HEK293 (cell line): ENCODE measurements around the gene CORO1C.

ENCODE experiments used
- AEBP2 ChIP-seq: fragments of 450-650 bp; formaldehyde crosslinking; IDR thresholded peaks from 2 replicates; pipeline ENCODE4 v1.5.1; 2016; ENCODE audit warnings: missing biosample characterization, missing genetic modification characterization, borderline replicate concordance
- KLF16 ChIP-seq: fragments of 450-650 bp; formaldehyde crosslinking; IDR thresholded peaks from 2 replicates; pipeline ENCODE4 v1.5.1; 2017; ENCODE audit warnings: missing biosample characterization, missing genetic modification characterization
- KLF7 ChIP-seq: fragments of 450-650 bp; formaldehyde crosslinking; IDR thresholded peaks from 2 replicates; pipeline ENCODE4 v1.5.1; 2016; ENCODE audit warnings: missing biosample characterization, missing genetic modification characterization, borderline replicate concordance
- MZF1 ChIP-seq: fragments of 450-650 bp; formaldehyde crosslinking; IDR thresholded peaks from 2 replicates; pipeline ENCODE4 v1.5.1; 2017; ENCODE audit warnings: missing biosample characterization, missing genetic modification characterization, borderline replicate concordance
- OSR2 ChIP-seq: fragments of 450-650 bp; formaldehyde crosslinking; IDR thresholded peaks from 2 replicates; pipeline ENCODE4 v1.5.1; 2016; ENCODE audit warnings: missing biosample characterization, missing genetic modification characterization
- PATZ1 ChIP-seq: fragments of 450-650 bp; formaldehyde crosslinking; IDR thresholded peaks from 2 replicates; pipeline ENCODE4 v1.5.1; 2016; ENCODE audit warnings: missing biosample characterization, missing genetic modification characterization
- PRDM10 ChIP-seq: fragments of 450-650 bp; formaldehyde crosslinking; IDR thresholded peaks from 2 replicates; pipeline ENCODE4 v1.5.1; 2016; ENCODE audit warnings: missing biosample characterization, missing genetic modification characterization
- SP3 ChIP-seq: fragments of 450-650 bp; formaldehyde crosslinking; IDR thresholded peaks from 2 replicates; pipeline ENCODE4 v1.5.1; 2016; ENCODE audit warnings: missing biosample characterization, missing genetic modification characterization
- TSHZ1 ChIP-seq: fragments of 450-650 bp; formaldehyde crosslinking; IDR thresholded peaks from 2 replicates; pipeline ENCODE4 v1.5.1; 2016; ENCODE audit warnings: missing biosample characterization, missing genetic modification characterization, borderline replicate concordance
- ZBTB10 ChIP-seq: fragments of 450-650 bp; formaldehyde crosslinking; IDR thresholded peaks from 2 replicates; pipeline ENCODE4 v1.5.1; 2016; ENCODE audit warnings: missing biosample characterization, missing genetic modification characterization
- ZBTB20 ChIP-seq: fragments of 450-650 bp; formaldehyde crosslinking; IDR thresholded peaks from 2 replicates; pipeline ENCODE4 v1.5.1; 2016; ENCODE audit warnings: missing biosample characterization, missing genetic modification characterization
- ZNF211 ChIP-seq: fragments of 450-650 bp; formaldehyde crosslinking; IDR thresholded peaks from 2 replicates; pipeline ENCODE4 v1.5.1; 2016; ENCODE audit warnings: low read depth, missing biosample characterization, missing genetic modification characterization
- ZNF341 ChIP-seq: fragments of 450-650 bp; formaldehyde crosslinking; IDR thresholded peaks from 2 replicates; pipeline ENCODE4; 2016; ENCODE audit warnings: low read depth, missing biosample characterization, missing genetic modification characterization
- ZNF580 ChIP-seq: fragments of 450-650 bp; formaldehyde crosslinking; IDR thresholded peaks from 2 replicates; pipeline ENCODE4 v1.5.1; 2016; ENCODE audit warnings: missing biosample characterization, missing genetic modification characterization
- ZNF664 ChIP-seq: fragments of 450-650 bp; formaldehyde crosslinking; IDR thresholded peaks from 2 replicates; pipeline ENCODE4 v1.5.1; 2016; ENCODE audit warnings: missing biosample characterization, missing genetic modification characterization
- ZXDB ChIP-seq: fragments of 450-650 bp; formaldehyde crosslinking; IDR thresholded peaks from 2 replicates; pipeline ENCODE4 v1.5.1; 2016; ENCODE audit warnings: missing biosample characterization, missing genetic modification characterization

The CORO1C gene

GRCh38 chr12:108731866-108732461 lies 646 bp upstream of the CORO1C start (continued):
- TF ChIP-seq TSHZ1 (tag by site-specific recombination): no peak
- TF ChIP-seq ZBTB10 (tag by site-specific recombination): no peak
- TF ChIP-seq SP3 (tag by site-specific recombination): peak; percentile 94
- TF ChIP-seq KLF7 (tag by site-specific recombination): 0 out of 2 replicates have a peak, but pooled peaks have one; percentile 12
- no peak for TF ChIP-seq AEBP2 (tag by site-specific recombination)
- peak; percentile 92 for TF ChIP-seq ZNF341 (tag by site-specific recombination)
- TF ChIP-seq KLF16: peak; percentile 2; the same call in 1 of the 2 replicates
- peak; percentile 64; the same call in 1 of the 2 replicates for TF ChIP-seq PRDM10 (tag by site-specific recombination)
- no peak for TF ChIP-seq ZNF211 (tag by site-specific recombination)
- TF ChIP-seq PATZ1 (tag by site-specific recombination): peak; percentile 45; the same call in 1 of the 2 replicates
- no peak for TF ChIP-seq OSR2 (tag by site-specific recombination)
- no peak for TF ChIP-seq ZNF664 (tag by site-specific recombination)
- TF ChIP-seq ZNF580: no peak
- TF ChIP-seq MZF1 (tag by site-specific recombination): peak; percentile 40; the same call in 1 of the 2 replicates
- TF ChIP-seq ZBTB20 (tag by site-specific recombination): peak; percentile 9; the same call in 1 of the 2 replicates
- 0 out of 2 replicates have a peak, but pooled peaks have one; percentile 3 for TF ChIP-seq ZXDB (tag by site-specific recombination)
